Mucosa of gallbladder (tissue), 1 donor: ENCODE data around the gene LLGL1. TPM values are rescaled to one million over a fixed set of nuclear protein-coding genes. Genes with fewer than 3 reads are reported as not detected.
"Not testable (repeated sequence)": the region's sequence is repeated elsewhere in the genome, so short reads cannot be mapped to it uniquely, and the experiment has no call there.

Source experiments
- DNase-seq: peaks from one replicate; pipeline ENCODE4 v3.0.0-alpha.2; 2020; ENCODE audit warnings: low spot score
- total RNA-seq: library from RNA; stranded (reverse); gene quantifications from one replicate; pipeline ENCODE4 v1.2.1, GENCODE V29; 2021
- donor health status: DM: no; HTN: no; CAD: no.

The LLGL1 gene
- total RNA-seq, 1 donor from 2014 or later, result 19.6 TPM

- DNase-seq, result no peak
These were observed 31.0 kb upstream of the LLGL1 start for GRCh38 chr17:18194394-18194793.

GRCh38 chr17:18194804-18195203 lies 30.6 kb upstream of the LLGL1 start:
- DNase-seq, result no peak

- no peak for DNase-seq
These were observed 30.2 kb upstream of the LLGL1 start for GRCh38 chr17:18195246-18195645.

GRCh38 chr17:18197535-18198194 lies 27.8 kb upstream of the LLGL1 start:
- DNase-seq, result no peak

- no peak for DNase-seq
These were observed 26.9 kb upstream of the LLGL1 start for GRCh38 chr17:18198530-18198929.

GRCh38 chr17:18201108-18201507 lies 24.3 kb upstream of the LLGL1 start:
- no peak for DNase-seq

- DNase-seq, result no peak
These were observed 22.1 kb upstream of the LLGL1 start for GRCh38 chr17:18203308-18203707.

- DNase-seq, result no peak
These were observed 19.6 kb upstream of the LLGL1 start for GRCh38 chr17:18205861-18206260.

- DNase-seq, result no peak
These were observed 18.5 kb upstream of the LLGL1 start for GRCh38 chr17:18206962-18207361.

GRCh38 chr17:18208092-18208491 lies 17.3 kb upstream of the LLGL1 start:
- DNase-seq, result no peak

- no peak for DNase-seq
These were observed 11.7 kb upstream of the LLGL1 start for GRCh38 chr17:18213666-18214270.

GRCh38 chr17:18216906-18217305 lies 8.5 kb upstream of the LLGL1 start:
- not testable (repeated sequence) for DNase-seq

GRCh38 chr17:18217412-18218015 lies 7.9 kb upstream of the LLGL1 start:
- DNase-seq, result peak; percentile 71

GRCh38 chr17:18218756-18219415 lies 6.5 kb upstream of the LLGL1 start:
- DNase-seq, result no peak

- no peak for DNase-seq
These were observed 1.4 kb upstream of the LLGL1 start for GRCh38 chr17:18224053-18224386.

GRCh38 chr17:18224387-18225120 lies 881 bp upstream of the LLGL1 start:
- DNase-seq, result no peak

GRCh38 chr17:18225642-18226283 lies 328 bp downstream of the LLGL1 start:
- DNase-seq, result no peak

GRCh38 chr17:18226284-18226945 lies 980 bp downstream of the LLGL1 start:
- no peak for DNase-seq

- DNase-seq, result no peak
These were observed 2.2 kb downstream of the LLGL1 start for GRCh38 chr17:18227635-18228034.

- DNase-seq, result no peak
These were observed 2.8 kb downstream of the LLGL1 start for GRCh38 chr17:18228176-18228682.

GRCh38 chr17:18229254-18229653 lies 3.8 kb downstream of the LLGL1 start:
- DNase-seq, result no peak
